Frontal cortex (tissue), 4 donors: Measurements from ENCODE around the gene PLEKHM3. TPM values are rescaled to one million over a fixed set of nuclear protein-coding genes. Genes with fewer than 3 reads are reported as not detected.

Experiments
- DNase-seq, 2 donors: peaks; one replicate each; pipeline ENCODE4 v3.0.0; 2012; ENCODE audit warnings: low spot score in 2 of 2
- FAIRE-seq: peaks from 2 replicates; lab custom pipeline; 2012; peaks lifted over from hg19 to GRCh38; lab: Jason Lieb, UNC
- total RNA-seq: library from RNA; depleted of rRNA; stranded (reverse); fragments of >200 nt; gene quantifications from one replicate; pipeline ENCODE4 v1.2.3, GENCODE V29; 2014
- donor health status: control.
- donor health status: control.
- donor health status: control.

The PLEKHM3 gene
- total RNA-seq, 1 donor from 2014 or later: 34.6 TPM

GRCh38 chr2:207840101-207840500, 185.2 kb downstream of the PLEKHM3 start:
- FAIRE-seq (no peak), DNase-seq (no peak)

GRCh38 chr2:207839575-207839974, 185.8 kb downstream of the PLEKHM3 start:
- FAIRE-seq (no peak), DNase-seq (no peak)

- FAIRE-seq (no peak), DNase-seq (no peak)
These were observed 186.3 kb downstream of the PLEKHM3 start for GRCh38 chr2:207839028-207839427.

DNA sequence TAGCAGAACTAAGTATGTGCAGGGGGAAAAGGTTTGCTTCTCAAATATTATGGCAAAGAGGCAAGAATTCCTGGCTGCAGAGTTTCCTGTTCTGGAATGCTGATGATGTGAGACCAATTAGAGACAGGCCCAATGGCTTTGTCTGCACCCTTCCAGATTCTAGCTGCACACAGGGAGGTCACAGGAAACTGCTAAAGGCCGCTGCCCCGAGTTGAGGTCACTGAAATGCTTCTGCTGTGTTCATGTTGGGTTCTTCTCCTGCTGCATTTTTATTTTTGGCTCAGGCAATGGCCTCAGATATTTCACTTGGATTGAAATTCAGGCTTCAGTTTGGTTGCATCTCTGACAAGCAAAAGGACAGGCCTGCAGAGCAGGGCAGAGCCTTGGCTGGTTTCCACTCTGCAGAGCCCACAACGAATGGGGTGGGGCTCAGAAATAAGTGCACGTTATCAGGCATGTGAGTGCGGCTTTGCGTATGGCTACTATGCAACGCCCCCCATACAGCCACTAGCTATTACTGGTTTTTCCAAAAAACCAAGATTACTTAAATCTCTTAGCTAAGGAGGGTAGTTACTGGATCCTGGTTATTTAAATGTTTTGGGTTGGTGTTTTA, 188.7 kb downstream of the PLEKHM3 start:
- DNase-seq (no peak), FAIRE-seq (no peak)

GRCh38 chr2:207835805-207836204, 189.5 kb downstream of the PLEKHM3 start:
- DNase-seq (no peak), FAIRE-seq (no peak)

DNA sequence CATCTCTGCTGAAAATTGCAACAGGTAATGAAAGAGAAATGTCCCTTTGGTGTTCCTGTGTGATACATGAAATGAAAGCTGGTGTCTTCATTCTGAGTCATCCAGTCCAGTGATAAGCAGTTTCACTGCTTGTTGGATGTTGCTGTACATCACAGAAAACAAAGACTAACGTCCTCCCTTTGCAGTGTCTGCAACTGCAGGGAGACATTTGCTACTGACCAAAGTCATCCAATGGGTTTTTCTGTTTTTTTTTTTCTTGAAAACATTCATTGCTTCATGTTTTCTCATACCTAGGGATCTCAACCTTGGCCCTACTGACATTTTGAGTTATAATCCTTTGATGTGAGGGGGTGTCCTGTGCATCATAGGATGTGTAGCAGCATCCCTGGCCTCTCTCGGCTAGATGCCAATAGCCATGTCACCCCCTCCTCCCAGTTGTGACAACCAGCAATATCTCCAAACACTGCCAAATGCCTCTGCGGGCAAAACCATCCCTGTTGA, 192.0 kb downstream of the PLEKHM3 start:
- FAIRE-seq: no peak
- DNase-seq: no peak

- DNase-seq: no peak
- FAIRE-seq: no peak
These were observed 193.6 kb downstream of the PLEKHM3 start for GRCh38 chr2:207831584-207832248.

DNA sequence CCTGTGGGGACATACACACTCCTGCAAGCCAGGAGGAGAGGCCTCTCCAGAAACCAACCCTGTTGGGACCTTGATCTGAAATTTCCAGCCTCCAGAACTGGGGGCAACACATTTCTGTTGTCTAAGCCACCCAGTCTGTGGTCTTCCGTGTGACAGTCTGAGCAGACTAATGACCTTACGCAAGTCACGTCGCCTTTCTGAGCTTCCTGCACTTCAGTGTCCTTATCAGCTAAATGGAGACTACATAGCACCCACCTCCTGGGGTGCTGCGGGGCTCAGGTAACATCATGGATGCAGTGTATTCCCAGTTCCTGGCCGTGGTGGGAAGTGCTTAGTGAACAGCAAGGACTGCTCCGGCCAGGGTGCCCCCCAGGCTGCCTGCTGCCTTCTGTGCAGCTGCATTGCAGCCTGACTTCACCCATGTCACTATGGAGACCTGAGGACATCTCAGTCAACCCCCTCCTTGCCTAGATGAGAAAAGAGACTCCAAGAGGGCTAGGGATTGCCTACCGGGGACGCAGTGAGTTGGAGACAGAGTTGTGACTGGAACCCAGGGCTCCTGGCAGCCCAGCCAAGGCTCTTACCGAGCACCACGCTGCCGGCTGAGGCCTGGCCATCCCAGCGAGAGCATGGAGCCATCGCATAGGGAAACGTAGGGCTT, 194.4 kb downstream of the PLEKHM3 start:
- FAIRE-seq (no peak), DNase-seq (no peak)

DNA sequence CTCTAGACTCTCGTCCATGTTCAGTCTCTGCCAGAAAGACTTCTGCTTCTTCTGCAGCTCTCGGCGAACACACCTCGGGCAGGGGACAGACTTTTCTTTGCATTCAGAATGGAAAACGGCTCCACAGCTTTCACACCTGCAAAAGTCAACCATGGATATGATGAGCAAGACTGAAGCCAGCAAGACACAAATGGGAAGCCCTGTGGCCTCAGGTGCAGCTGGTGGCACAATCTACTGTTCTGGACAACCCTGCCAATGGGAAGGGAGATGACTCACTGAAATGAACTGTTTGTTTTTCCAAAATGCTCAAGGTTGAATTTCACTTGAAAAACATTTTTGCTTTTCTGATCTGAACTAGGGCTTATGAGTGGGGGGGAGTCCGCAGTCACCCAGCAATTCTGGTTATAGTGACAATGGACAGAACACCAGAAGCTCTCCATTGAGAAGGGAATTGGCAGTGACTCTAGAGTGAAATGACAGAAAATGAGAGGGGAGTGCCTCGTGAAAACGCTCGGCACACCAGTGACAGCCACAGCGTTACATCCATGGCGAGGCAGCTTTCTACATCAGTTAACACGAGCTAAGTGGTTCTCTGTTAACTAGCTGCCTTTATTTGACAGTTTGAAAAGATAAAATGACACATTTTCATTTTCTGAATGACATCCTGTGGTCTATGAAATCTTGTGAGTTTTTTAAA, 196.8 kb downstream of the PLEKHM3 start:
- FAIRE-seq (no peak), DNase-seq (no peak)

- DNase-seq (no peak), FAIRE-seq (no peak)
These were observed 199.3 kb downstream of the PLEKHM3 start for GRCh38 chr2:207825978-207826377.

GRCh38 chr2:207825045-207825954, 200.0 kb downstream of the PLEKHM3 start:
- FAIRE-seq (no peak), DNase-seq (no peak)

GRCh38 chr2:207823865-207824264, 201.5 kb downstream of the PLEKHM3 start:
- FAIRE-seq (no peak), DNase-seq (no peak)

DNA sequence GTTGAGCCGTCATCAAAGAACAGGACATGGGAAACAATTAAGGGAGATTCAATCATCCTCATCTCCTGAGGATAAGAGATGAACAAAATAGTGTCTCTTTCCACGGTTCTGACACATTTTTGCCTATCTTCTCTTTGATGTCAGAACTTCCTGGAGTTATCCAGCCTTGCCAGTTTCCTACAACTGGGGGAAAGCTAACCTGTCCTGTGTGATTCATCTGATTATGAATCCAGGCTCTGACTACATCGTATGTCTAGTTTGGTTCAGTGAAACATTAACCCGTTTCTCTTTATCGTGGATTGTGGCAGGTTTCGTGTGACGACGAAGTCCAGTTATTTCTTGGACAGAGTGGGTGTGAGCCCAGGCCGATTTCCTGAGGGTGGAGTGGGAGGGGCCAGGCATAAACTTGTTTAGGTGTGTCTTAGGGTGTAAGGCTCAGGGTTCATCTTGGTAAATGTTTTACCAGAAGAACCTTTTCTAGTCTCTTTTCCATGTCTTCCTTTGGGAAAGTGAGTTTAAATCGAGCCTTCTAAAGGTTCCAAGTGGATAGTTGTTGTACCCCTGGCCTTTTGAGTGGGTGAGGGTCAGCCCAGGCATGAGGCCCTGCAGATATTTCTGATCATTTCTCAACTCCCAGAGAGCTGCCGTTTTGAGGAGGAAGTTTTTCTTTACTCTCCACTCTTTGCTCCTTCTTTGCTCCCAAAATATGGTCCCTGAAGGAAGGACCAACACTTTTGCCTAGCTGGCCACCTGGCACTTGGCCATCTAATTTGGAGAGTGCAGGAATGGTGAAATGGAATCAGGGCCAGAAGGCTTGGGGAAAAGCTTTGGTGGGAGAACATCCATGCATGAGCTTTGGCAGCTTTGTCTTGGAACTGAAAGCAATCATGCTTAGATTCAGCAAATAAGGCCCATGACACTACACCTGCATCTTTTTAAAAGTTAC, 205.2 kb downstream of the PLEKHM3 start:
- FAIRE-seq (no peak), DNase-seq (no peak)

DNA sequence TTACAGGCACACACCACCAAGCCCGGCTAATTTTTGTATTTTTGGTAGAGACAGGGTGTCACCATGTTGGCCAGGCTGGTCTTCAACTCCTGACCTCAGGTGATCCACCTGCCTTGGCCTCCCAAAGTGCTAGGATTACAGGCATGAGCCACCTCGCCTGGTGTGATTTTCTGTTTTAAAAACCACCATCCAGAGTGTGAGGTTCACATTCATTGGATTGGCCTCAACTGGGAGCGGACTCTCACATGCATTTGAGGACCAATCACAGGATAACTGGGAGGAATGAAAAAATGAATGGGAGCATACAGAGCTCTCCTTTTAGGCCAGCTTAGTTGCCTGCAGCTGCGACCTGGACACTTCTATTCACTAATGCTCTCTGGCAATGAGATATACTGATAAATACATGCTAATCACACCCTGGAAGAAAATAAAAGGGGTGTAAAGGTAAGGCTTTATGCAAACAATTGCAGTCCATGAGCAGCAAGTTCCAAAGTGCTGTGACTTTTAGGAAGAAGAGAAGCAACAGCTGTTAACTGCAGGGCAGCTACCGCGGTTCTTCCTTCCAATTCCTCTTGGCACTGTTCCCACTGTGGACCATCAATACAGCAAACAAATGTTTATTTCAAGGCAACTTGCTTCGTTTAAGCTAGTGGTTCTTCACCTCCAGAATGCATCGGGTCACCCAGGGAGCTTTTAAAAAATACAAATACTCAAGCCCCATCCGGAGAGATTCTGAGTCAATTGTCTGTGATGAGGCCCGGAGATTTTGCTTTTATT, 206.1 kb downstream of the PLEKHM3 start:
- FAIRE-seq (no peak), DNase-seq (no peak)

GRCh38 chr2:207816546-207816945, 208.8 kb downstream of the PLEKHM3 start:
- FAIRE-seq (no peak), DNase-seq (no peak)

- DNase-seq: no peak
- FAIRE-seq: no peak
These were observed 210.1 kb downstream of the PLEKHM3 start for GRCh38 chr2:207815254-207815653.

DNA sequence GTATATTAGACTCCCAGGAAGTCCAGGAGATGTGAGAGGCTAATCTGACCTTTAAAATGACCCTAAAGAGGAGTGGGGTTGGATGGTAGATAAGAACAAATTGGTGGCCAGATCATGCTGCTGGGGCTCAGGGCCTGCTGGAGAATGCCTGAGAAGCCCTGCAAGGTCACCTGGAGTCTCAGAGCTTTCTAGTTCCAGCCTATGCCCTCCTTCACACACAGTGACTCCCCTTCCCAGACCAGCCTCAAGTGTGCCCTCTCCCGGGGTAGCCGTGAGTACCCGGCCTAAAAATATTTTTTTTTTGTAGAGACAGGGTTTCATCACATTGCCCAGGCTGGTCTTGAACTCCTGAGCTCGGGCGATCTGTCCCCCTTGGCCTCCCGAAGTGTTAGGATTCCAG, 211.4 kb downstream of the PLEKHM3 start:
- DNase-seq (no peak), FAIRE-seq (no peak)
